CD14-positive monocyte (primary cell): Measurements from ENCODE around the gene IL13RA2. TPM values are rescaled to one million over a fixed set of nuclear protein-coding genes. Genes with fewer than 3 reads are reported as not detected.

ENCODE experiments used
- DNase-seq, 3 donors: peaks; one replicate each; pipeline ENCODE4 v3.0.0-alpha.2; 2011 to 2022
- H2AFZ ChIP-seq: 2 replicates; pipeline ENCODE4 v1.6.0; 2012; ENCODE audit warnings: mild to moderate bottlenecking, low read depth, low read length, inconsistent platforms; ENCODE audit not compliant: insufficient read depth, poor library complexity, severe bottlenecking
- H3K27ac ChIP-seq, 2 donors: 1 replicate in 1 of 2; 2 replicates in 1 of 2; pipeline ENCODE4 v1.5.1; 2012 to 2013; ENCODE audit warnings: low read length in 2 of 2, control low read depth in 1 of 2, inconsistent platforms in 1 of 2, low read depth in 1 of 2, mild to moderate bottlenecking in 1 of 2
- H3K27me3 ChIP-seq, 2 donors: one replicate each; pipeline versions ENCODE4 v1.6.0 to v1.6.1; 2011 to 2013; ENCODE audit warnings: low read length in 2 of 2; ENCODE audit not compliant: control insufficient read depth in 2 of 2, insufficient read depth in 2 of 2
- H3K36me3 ChIP-seq, 2 donors: replicated peaks in 1 of 2; 1 replicate in 1 of 2; 2 replicates in 1 of 2; pipeline versions ENCODE4 v1.5.1 to v1.6.1; 2012 to 2013; ENCODE audit warnings: low read length in 2 of 2, control low read depth in 1 of 2, inconsistent platforms in 1 of 2, mild to moderate bottlenecking in 1 of 2; ENCODE audit not compliant: insufficient read depth in 2 of 2, control insufficient read depth in 1 of 2
- H3K4me1 ChIP-seq, 2 donors: 1 replicate in 1 of 2; 2 replicates in 1 of 2; pipeline versions ENCODE4 v1.5.1 to v1.6.1; 2012 to 2013; ENCODE audit warnings: low read length in 2 of 2, control low read depth in 1 of 2, inconsistent platforms in 1 of 2, mild to moderate bottlenecking in 1 of 2, moderate library complexity in 1 of 2; ENCODE audit not compliant: insufficient read depth in 2 of 2, control insufficient read depth in 1 of 2
- H3K4me2 ChIP-seq: replicated peaks from 2 replicates; pipeline ENCODE3; 2012; ENCODE audit warnings: low read length, moderate library complexity, mild to moderate bottlenecking; ENCODE audit not compliant: poor library complexity, severe bottlenecking; ENCODE audit errors: extremely low read depth
- H3K4me3 ChIP-seq, 3 experiments: fragments of 200-600 bp in 1 of 3; sonication (generic) in 1 of 3; replicated peaks in 1 of 3; 1 replicate in 2 of 3; 2 replicates in 1 of 3; pipeline ENCODE4 v1.5.1; 2011 to 2013; ENCODE audit warnings: low read length in 3 of 3, mild to moderate bottlenecking in 3 of 3, control low read depth in 2 of 3, low read depth in 2 of 3, inconsistent platforms in 1 of 3, moderate library complexity in 1 of 3
- H3K79me2 ChIP-seq: 2 replicates; pipeline ENCODE4 v1.6.0; 2012; ENCODE audit warnings: mild to moderate bottlenecking, control low read depth, inconsistent platforms, low read length, moderate library complexity; ENCODE audit not compliant: insufficient read depth
- H3K9ac ChIP-seq: 2 replicates; pipeline ENCODE4 v1.6.0; 2017; ENCODE audit warnings: low read length, mild to moderate bottlenecking; ENCODE audit not compliant: insufficient read depth, poor library complexity, severe bottlenecking
- H3K9me3 ChIP-seq, 2 donors: replicated peaks in 1 of 2; 1 replicate in 1 of 2; 2 replicates in 1 of 2; pipeline versions ENCODE4 v1.5.1 to v1.6.1; 2012 to 2013; ENCODE audit warnings: low read length in 2 of 2, control low read depth in 1 of 2; ENCODE audit not compliant: control insufficient read depth in 1 of 2, insufficient read depth in 1 of 2
- H4K20me1 ChIP-seq: 2 replicates; pipeline ENCODE4 v1.6.0; 2012; ENCODE audit warnings: mild to moderate bottlenecking, low read length, control low read depth, moderate library complexity; ENCODE audit not compliant: insufficient read depth
- H3K27ac Mint-ChIP-seq, 7 donors: one replicate each; pipeline ENCODE4 v1.8.0; 2020; ENCODE audit warnings: mild to moderate bottlenecking in 7 of 7, mixed read lengths in 7 of 7, moderate library complexity in 6 of 7, inconsistent platforms in 2 of 7
- H3K27me3 Mint-ChIP-seq, 3 donors: one replicate each; pipeline ENCODE4 v1.8.0; 2021 to 2022; ENCODE audit warnings: low read depth in 3 of 3, mild to moderate bottlenecking in 3 of 3, mixed read lengths in 3 of 3, moderate library complexity in 3 of 3, inconsistent platforms in 1 of 3
- H3K36me3 Mint-ChIP-seq, 2 donors: one replicate each; pipeline ENCODE4 v1.8.0; 2020; ENCODE audit warnings: mixed read lengths in 2 of 2, inconsistent platforms in 1 of 2, mild to moderate bottlenecking in 1 of 2
- H3K4me1 Mint-ChIP-seq: one replicate; pipeline ENCODE4 v1.8.0; 2020; ENCODE audit warnings: mild to moderate bottlenecking, mixed read lengths
- H3K4me3 Mint-ChIP-seq, 2 donors: one replicate each; pipeline ENCODE4 v1.8.0; 2020; ENCODE audit warnings: mild to moderate bottlenecking in 2 of 2, mixed read lengths in 2 of 2, moderate library complexity in 1 of 2
- H3K9me3 Mint-ChIP-seq, 7 donors: one replicate each; pipeline ENCODE4 v1.8.0; 2020 to 2022; ENCODE audit warnings: mixed read lengths in 7 of 7, mild to moderate bottlenecking in 6 of 7, moderate library complexity in 6 of 7, inconsistent platforms in 2 of 7
- WGBS: methylation state at CpG from one replicate; pipeline ENCODE4 v1.1.5; 2013; ENCODE audit warnings: missing lambda C conversion rate; ENCODE audit not compliant: insufficient coverage; 5-methylcytosine and 5-hydroxymethylcytosine counted together
- intact Hi-C, 2 donors: fragments of 100-400 bp; cut with micrococcal nuclease; formaldehyde crosslinking; loops; one replicate each; pipeline versions ENCODE4 v1.15.0 to v1.15.1; 2023
- polyA plus RNA-seq, 3 donors: library from polyadenylated mRNA; depleted of rRNA in 1 of 3; unstranded in 2 of 3; stranded (reverse) in 1 of 3; fragments of 300-500 nt in 2 of 3; fragments of >200 nt in 1 of 3; fragmentation: Illumina TruSeq in 2 of 3; gene quantifications; 1 replicate in 2 of 3; 2 replicates in 1 of 3; pipeline ENCODE4 v1.2.3, GENCODE V29; 2012 to 2021
- TF ChIP-seq, protein P1 (sequence below): fragments of 200-600 bp; IDR thresholded peaks from one replicate; pipeline ENCODE4 v1.8.0; 2022; ENCODE audit warnings: antibody characterized with exemption, mild to moderate bottlenecking

IL13RA2 gene
- polyA plus RNA-seq, 3 donors: not detected

DNA sequence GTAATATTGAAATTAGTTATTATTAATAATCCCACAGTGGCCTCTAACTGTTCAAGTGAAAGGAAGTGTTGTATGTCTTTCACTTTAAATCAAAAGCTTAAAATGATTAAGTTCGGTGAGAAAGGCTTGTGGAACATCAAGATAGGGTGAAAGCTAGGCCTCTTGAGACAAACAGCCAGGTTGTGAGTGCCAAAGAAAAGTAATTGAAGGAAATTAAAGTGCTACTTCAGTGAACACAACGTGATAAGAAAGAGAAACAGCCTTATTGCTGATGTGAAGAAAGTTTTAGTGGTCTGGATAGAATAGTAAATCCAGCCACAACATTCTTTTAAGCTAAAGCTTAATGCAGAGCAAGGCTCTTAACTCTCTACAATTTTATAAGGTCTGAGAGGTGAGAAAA lies 42.6 kb upstream of the IL13RA2 start:
- no peak overlapping the region for H3K27ac ChIP-seq
- no peak overlapping the region for H3K4me3 Mint-ChIP-seq
- H3K27ac Mint-ChIP-seq: no peak overlapping the region
- H3K27me3 ChIP-seq: no peaks in the 10 kb centered on the region
- H3K9me3 Mint-ChIP-seq: peaks cover 0 to 3% (median 1%) of the 10 kb centered on the region in 7 donors
- intact Hi-C loops: no loop called here
- TF ChIP-seq, protein P1, sequence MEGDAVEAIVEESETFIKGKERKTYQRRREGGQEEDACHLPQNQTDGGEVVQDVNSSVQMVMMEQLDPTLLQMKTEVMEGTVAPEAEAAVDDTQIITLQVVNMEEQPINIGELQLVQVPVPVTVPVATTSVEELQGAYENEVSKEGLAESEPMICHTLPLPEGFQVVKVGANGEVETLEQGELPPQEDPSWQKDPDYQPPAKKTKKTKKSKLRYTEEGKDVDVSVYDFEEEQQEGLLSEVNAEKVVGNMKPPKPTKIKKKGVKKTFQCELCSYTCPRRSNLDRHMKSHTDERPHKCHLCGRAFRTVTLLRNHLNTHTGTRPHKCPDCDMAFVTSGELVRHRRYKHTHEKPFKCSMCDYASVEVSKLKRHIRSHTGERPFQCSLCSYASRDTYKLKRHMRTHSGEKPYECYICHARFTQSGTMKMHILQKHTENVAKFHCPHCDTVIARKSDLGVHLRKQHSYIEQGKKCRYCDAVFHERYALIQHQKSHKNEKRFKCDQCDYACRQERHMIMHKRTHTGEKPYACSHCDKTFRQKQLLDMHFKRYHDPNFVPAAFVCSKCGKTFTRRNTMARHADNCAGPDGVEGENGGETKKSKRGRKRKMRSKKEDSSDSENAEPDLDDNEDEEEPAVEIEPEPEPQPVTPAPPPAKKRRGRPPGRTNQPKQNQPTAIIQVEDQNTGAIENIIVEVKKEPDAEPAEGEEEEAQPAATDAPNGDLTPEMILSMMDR: no peak
- WGBS: no CpG with 5 or more reads among the region's 2 CpGs
- no peaks in the 10 kb centered on the region for H3K36me3 ChIP-seq
- H4K20me1 ChIP-seq: no peaks in the 10 kb centered on the region
- H3K4me1 ChIP-seq: no peaks in the 10 kb centered on the region
- no peaks in the 10 kb centered on the region for H3K4me1 Mint-ChIP-seq
- H3K9me3 ChIP-seq: no peaks in the 10 kb centered on the region
- no peak overlapping the region for H2AFZ ChIP-seq
- no peak for DNase-seq
- H3K27me3 Mint-ChIP-seq: peaks cover 0 to 2% (median 0%) of the 10 kb centered on the region in 3 donors
- no peak overlapping the region for H3K9ac ChIP-seq
- H3K79me2 ChIP-seq: no peaks in the 10 kb centered on the region
- H3K36me3 Mint-ChIP-seq: no peaks in the 10 kb centered on the region
- H3K4me2 ChIP-seq: no peak overlapping the region
- H3K4me3 ChIP-seq: no peak overlapping the region

GRCh38 chrX:115058276-115058675 lies 40.9 kb upstream of the IL13RA2 start:
- Histone ChIP-seq H3K4me2 (no peak overlapping the region), H2AFZ (no peak overlapping the region), H3K36me3 (no peaks in the 10 kb centered on the region), H3K4me1 (no peaks in the 10 kb centered on the region), H4K20me1 (no peaks in the 10 kb centered on the region), H3K9ac (no peak overlapping the region), H3K9me3 (no peaks in the 10 kb centered on the region), H3K79me2 (no peaks in the 10 kb centered on the region), H3K27me3 (no peaks in the 10 kb centered on the region), H3K4me3 (no peak overlapping the region), H3K27ac (no peak overlapping the region)
- TF ChIP-seq, protein P1: no peak
- H3K27ac Mint-ChIP-seq: no peak overlapping the region
- no peaks in the 10 kb centered on the region for H3K4me1 Mint-ChIP-seq
- intact Hi-C loops: no loop called here
- no peak for DNase-seq
- H3K27me3 Mint-ChIP-seq: peaks cover 0 to 2% (median 0%) of the 10 kb centered on the region in 3 donors
- no peak overlapping the region for H3K4me3 Mint-ChIP-seq
- no peaks in the 10 kb centered on the region for H3K36me3 Mint-ChIP-seq
- WGBS: no CpG with 5 or more reads among the region's 3 CpGs
- H3K9me3 Mint-ChIP-seq: peaks cover 0 to 3% (median 0%) of the 10 kb centered on the region in 7 donors
